ENCODE data around the gene DYRK1B. TPM values are rescaled to one million over a fixed set of nuclear protein-coding genes. Genes with fewer than 3 reads are reported as not detected.

DYRK1B gene
- total RNA-seq, 1 experiment from 2014 or later: 6.9 TPM

GRCh38 chr19:39845584-39845932 lies 11.6 kb upstream of the DYRK1B start:
- H3K4me3 ChIP-seq (ENCODE audit: insufficient read depth, low read depth, low read length): peak overlapping the region; percentile 96
- H3K36me3 ChIP-seq (replicated peaks; ENCODE audit: control insufficient read depth, insufficient read depth, low read length): peaks cover 2% of the 10 kb centered on the region
- DNase-seq: no peak

DNA sequence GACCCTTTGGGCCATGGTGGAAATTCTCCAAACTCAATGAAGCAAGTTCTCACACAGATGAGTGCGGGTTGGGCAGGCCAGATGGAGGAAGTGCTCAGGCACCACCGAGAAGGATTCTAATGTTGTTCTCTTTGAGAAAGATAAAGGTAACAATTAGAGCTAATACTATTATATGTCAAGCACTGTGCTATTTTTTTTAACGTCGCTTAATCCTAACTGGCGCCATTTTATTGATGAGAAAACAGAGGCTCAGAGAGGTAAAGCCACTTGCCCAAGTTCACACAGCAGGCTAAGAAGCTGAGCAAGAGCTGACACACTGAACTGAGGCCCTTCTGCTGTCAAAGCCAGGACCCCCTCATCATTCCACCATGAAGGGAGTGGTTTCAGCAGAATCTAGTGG lies 11.2 kb upstream of the DYRK1B start:
- H3K4me3 ChIP-seq (ENCODE audit: insufficient read depth, low read depth, low read length): peak overlapping the region; percentile 96
- peaks cover 2% of the 10 kb centered on the region for H3K36me3 ChIP-seq (replicated peaks; ENCODE audit: control insufficient read depth, insufficient read depth, low read length)
- DNase-seq: no peak
- H3K27me3 ChIP-seq (ENCODE audit: control insufficient read depth, insufficient read depth, low read length): no peaks in the 10 kb centered on the region

More at GRCh38 chr19:39845584-39845932, 11.6 kb upstream of the DYRK1B start:
- H3K27me3 ChIP-seq (ENCODE audit: control insufficient read depth, insufficient read depth, low read length): no peaks in the 10 kb centered on the region

- Histone ChIP-seq H3K4me3 (ENCODE audit: insufficient read depth, low read depth, low read length) (no peak overlapping the region), H3K27me3 (ENCODE audit: control insufficient read depth, insufficient read depth, low read length) (no peaks in the 10 kb centered on the region), H3K36me3 (replicated peaks; ENCODE audit: control insufficient read depth, insufficient read depth, low read length) (peaks cover 11% of the 10 kb centered on the region)
- DNase-seq: peak; percentile 56
Measured at GRCh38 chr19:39843919-39844793, 10.2 kb upstream of the DYRK1B start.

GRCh38 chr19:39842693-39843435 lies 8.9 kb upstream of the DYRK1B start:
- Histone ChIP-seq H3K36me3 (replicated peaks; ENCODE audit: control insufficient read depth, insufficient read depth, low read length) (peaks cover 22% of the 10 kb centered on the region), H3K27me3 (ENCODE audit: control insufficient read depth, insufficient read depth, low read length) (no peaks in the 10 kb centered on the region), H3K4me3 (ENCODE audit: insufficient read depth, low read depth, low read length) (no peak overlapping the region)
- no peak for DNase-seq

DNA sequence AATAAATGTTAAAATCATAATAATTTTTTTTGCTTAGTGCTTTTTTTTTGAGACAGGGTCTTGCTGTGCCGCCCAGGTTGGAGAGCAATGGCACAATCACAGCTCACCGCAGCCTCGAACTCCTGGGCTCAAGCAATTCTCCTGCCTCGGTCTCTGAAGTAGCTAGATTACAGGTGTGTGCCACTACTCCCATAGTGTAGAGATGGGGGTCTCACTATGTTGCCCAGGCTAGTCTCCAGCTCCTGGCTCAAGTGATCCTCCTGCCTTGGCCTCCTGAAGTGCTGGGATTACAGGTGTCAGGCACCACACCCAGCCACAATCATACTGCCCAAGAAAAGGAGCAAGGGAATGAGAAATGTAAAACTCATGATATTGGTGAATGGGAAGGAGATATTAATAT lies 7.1 kb upstream of the DYRK1B start:
- Histone ChIP-seq H3K36me3 (replicated peaks; ENCODE audit: control insufficient read depth, insufficient read depth, low read length) (peaks cover 38% of the 10 kb centered on the region), H3K4me3 (ENCODE audit: insufficient read depth, low read depth, low read length) (no peak overlapping the region), H3K27me3 (ENCODE audit: control insufficient read depth, insufficient read depth, low read length) (no peaks in the 10 kb centered on the region)
- DNase-seq: no peak

- DNase-seq: no peak
- no peak overlapping the region for H3K4me3 ChIP-seq (ENCODE audit: insufficient read depth, low read depth, low read length)
- peaks cover 43% of the 10 kb centered on the region for H3K36me3 ChIP-seq (replicated peaks; ENCODE audit: control insufficient read depth, insufficient read depth, low read length)
- H3K27me3 ChIP-seq (ENCODE audit: control insufficient read depth, insufficient read depth, low read length): no peaks in the 10 kb centered on the region
Measured at GRCh38 chr19:39840492-39840891, 6.5 kb upstream of the DYRK1B start.

DNA sequence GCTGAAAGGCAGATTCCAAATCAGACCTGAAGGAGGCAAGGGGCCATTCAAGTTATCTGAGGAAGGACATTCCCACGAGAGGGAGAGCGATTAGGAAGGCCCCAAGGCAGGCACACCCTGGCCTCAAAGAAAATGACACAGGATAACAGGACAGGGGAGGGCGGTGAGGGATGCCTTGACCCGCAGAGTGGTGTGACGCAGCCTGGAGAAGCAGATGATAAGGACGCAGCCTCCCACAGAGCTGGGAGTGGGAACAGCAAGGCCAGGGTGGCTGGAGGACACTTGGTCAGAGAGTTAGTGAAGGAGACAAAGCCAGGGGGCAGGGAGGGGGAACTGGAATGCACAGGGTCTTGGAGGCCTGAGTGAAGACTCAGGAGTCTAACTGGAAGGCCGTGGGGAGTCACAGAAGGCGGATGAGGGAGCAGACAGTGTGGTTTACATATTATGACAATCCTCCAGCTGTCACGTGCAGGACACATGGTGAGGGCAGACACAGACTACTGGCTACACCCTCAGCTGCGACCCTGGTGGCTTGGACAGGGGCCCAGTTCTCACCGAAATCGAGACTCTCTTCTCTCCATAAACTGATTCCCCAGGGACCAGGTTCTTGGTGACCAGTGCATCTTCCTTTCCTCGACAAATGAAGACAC lies 5.8 kb upstream of the DYRK1B start:
- DNase-seq: no peak
- H3K4me3 ChIP-seq (ENCODE audit: insufficient read depth, low read depth, low read length): no peak overlapping the region
- peaks cover 46% of the 10 kb centered on the region for H3K36me3 ChIP-seq (replicated peaks; ENCODE audit: control insufficient read depth, insufficient read depth, low read length)
- H3K27me3 ChIP-seq (ENCODE audit: control insufficient read depth, insufficient read depth, low read length): no peaks in the 10 kb centered on the region

GRCh38 chr19:39838569-39838968 lies 4.6 kb upstream of the DYRK1B start:
- no peaks in the 10 kb centered on the region for H3K27me3 ChIP-seq (ENCODE audit: control insufficient read depth, insufficient read depth, low read length)
- H3K36me3 ChIP-seq (replicated peaks; ENCODE audit: control insufficient read depth, insufficient read depth, low read length): peaks cover 52% of the 10 kb centered on the region
- no peak for DNase-seq
- no peak overlapping the region for H3K4me3 ChIP-seq (ENCODE audit: insufficient read depth, low read depth, low read length)

DNA sequence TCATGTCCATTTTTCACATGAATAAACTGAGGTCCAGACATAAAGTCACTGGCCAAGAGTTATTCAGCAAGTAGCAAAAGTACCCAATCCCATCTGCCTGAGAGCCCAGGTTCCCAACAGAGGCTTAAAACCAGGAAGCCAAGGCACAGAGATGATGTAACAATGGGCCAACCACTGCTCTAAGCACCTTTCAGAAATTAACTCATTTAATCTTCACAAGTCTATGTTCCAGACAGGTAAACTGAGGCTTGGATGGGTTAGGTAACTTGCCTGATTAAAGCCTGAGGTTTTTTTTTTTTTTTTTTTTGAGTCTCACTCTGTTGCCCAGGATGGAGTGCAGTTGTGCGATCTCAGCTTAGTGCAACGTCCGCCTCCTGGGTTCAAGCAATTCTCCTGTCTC lies 4.0 kb upstream of the DYRK1B start:
- Histone ChIP-seq H3K36me3 (replicated peaks; ENCODE audit: control insufficient read depth, insufficient read depth, low read length) (peaks cover 52% of the 10 kb centered on the region), H3K27me3 (ENCODE audit: control insufficient read depth, insufficient read depth, low read length) (no peaks in the 10 kb centered on the region), H3K4me3 (ENCODE audit: insufficient read depth, low read depth, low read length) (no peak overlapping the region)
- no peak for DNase-seq

DNA sequence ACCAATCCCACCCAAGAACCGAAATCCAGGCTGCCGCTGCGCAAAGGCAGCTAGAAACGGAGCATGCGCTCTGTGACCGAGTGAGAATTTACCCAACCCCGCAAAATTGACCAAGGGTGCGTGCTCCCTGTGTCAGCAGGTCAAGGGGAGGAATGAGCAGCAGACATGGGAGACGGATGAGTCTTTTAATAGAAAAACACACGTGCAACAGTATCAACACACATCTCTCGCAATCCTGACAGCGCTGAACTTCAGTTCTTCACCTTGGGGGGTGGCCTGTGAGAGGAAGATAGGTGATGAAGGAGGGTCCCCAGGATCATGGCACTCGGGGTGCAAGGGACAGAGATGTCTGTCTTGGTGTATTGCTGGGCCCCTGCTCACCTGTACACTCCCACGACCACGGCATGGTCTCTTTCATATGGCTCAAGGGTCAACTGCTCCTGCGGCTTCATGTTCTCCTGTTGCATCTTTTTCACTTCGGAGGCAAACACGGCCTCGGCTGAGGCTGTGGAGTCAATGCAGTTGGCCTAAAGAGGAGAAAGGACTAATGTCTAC lies 402 bp upstream of the DYRK1B start:
- Histone ChIP-seq H3K4me3 (ENCODE audit: insufficient read depth, low read depth, low read length) (no peak overlapping the region), H3K36me3 (replicated peaks; ENCODE audit: control insufficient read depth, insufficient read depth, low read length) (peaks cover 44% of the 10 kb centered on the region), H3K27me3 (ENCODE audit: control insufficient read depth, insufficient read depth, low read length) (no peaks in the 10 kb centered on the region)
- DNase-seq: no peak

GRCh38 chr19:39833160-39833463 lies 850 bp downstream of the DYRK1B start:
- peak overlapping the region; percentile 78 for H3K4me3 ChIP-seq (ENCODE audit: insufficient read depth, low read depth, low read length)
- H3K36me3 ChIP-seq (replicated peaks; ENCODE audit: control insufficient read depth, insufficient read depth, low read length): peaks cover 34% of the 10 kb centered on the region
- DNase-seq: no peak
- no peaks in the 10 kb centered on the region for H3K27me3 ChIP-seq (ENCODE audit: control insufficient read depth, insufficient read depth, low read length)

DNA sequence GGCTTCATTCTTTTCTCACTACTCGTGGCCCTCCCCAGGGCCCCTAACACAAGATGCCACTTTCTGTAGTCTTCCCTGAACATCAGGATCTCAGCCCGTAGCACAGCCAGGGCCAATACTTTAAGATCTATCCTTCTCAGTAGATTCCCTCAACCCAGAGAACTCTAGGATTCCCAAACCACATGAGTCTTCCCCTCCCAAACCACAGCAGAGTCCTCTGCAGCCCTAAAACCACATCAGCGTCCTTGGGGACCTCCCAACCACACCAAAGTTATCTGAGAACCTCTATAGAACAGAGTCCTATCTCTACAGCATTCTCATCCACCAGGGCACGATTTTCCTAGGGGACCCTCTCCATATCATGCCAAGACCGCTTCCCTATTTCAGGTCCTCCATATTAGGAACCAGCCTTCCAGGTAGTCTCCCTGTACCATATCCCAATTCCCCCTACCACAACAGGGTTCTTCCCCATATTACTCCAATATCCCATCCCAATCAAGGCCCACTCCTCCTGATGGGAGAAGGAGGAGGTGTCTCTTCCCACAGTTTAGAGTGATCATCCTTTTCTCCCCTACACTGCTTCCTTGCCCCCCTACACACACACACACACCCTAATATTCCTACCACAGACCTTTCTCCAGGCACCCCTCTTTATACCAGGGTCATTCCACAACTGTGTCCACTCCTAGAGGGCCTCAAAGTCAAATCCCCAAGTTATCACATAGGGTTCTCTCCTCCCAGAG lies 1.4 kb downstream of the DYRK1B start:
- H3K36me3 ChIP-seq (replicated peaks; ENCODE audit: control insufficient read depth, insufficient read depth, low read length): peaks cover 29% of the 10 kb centered on the region
- peak overlapping the region; percentile 78 for H3K4me3 ChIP-seq (ENCODE audit: insufficient read depth, low read depth, low read length)
- H3K27me3 ChIP-seq (ENCODE audit: control insufficient read depth, insufficient read depth, low read length): no peaks in the 10 kb centered on the region
- no peak for DNase-seq

- H3K36me3 ChIP-seq (replicated peaks; ENCODE audit: control insufficient read depth, insufficient read depth, low read length): peaks cover 22% of the 10 kb centered on the region
- no peak overlapping the region for H3K4me3 ChIP-seq (ENCODE audit: insufficient read depth, low read depth, low read length)
- DNase-seq: no peak
- no peaks in the 10 kb centered on the region for H3K27me3 ChIP-seq (ENCODE audit: control insufficient read depth, insufficient read depth, low read length)
Measured at GRCh38 chr19:39831679-39832078, 2.3 kb downstream of the DYRK1B start.

DNA sequence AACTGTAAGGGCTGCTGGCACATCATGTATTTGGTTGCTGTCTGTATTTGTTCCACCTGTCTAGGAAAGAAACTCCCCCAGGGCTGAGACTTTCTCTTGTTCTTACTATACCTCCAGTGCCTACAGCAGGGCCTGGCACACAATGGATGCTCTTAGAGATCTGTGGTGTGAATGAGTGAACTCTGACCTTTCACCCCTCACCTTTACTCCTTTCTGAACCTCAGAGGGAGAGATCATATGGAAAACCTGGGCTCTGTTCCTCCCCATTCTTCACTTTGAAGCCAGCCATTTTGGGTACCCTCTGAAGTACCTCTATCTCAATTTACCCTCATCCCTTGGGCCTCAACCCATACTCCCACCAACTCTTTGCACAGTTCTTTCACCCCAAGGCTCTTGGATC lies 3.1 kb downstream of the DYRK1B start:
- no peak for DNase-seq
- Histone ChIP-seq H3K4me3 (ENCODE audit: insufficient read depth, low read depth, low read length) (no peak overlapping the region), H3K36me3 (replicated peaks; ENCODE audit: control insufficient read depth, insufficient read depth, low read length) (peaks cover 13% of the 10 kb centered on the region), H3K27me3 (ENCODE audit: control insufficient read depth, insufficient read depth, low read length) (no peaks in the 10 kb centered on the region)
